ENCODE measurements around the gene HBA1.

The HBA1 gene

DNA sequence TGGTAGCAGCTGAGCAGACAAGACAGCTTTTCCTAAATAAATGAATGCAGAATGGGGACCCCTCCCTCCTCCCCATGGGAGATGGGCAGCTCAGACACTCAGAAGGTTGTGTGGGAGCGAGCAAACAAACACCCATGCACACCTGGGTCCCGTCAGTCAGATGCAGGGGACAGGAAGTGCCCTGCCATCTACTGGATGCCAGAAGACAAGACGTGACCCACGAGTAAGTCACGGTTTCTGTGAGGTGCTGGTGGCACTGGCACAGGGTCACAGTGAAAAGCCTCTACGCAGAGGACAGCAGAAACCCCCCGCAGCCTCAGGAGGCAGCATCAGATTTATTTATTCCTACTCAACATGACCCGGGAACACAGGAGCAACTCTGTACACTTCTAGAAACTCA is 12.2 kb downstream of the HBA1 start:
- TF ChIP-seq, protein P1, sequence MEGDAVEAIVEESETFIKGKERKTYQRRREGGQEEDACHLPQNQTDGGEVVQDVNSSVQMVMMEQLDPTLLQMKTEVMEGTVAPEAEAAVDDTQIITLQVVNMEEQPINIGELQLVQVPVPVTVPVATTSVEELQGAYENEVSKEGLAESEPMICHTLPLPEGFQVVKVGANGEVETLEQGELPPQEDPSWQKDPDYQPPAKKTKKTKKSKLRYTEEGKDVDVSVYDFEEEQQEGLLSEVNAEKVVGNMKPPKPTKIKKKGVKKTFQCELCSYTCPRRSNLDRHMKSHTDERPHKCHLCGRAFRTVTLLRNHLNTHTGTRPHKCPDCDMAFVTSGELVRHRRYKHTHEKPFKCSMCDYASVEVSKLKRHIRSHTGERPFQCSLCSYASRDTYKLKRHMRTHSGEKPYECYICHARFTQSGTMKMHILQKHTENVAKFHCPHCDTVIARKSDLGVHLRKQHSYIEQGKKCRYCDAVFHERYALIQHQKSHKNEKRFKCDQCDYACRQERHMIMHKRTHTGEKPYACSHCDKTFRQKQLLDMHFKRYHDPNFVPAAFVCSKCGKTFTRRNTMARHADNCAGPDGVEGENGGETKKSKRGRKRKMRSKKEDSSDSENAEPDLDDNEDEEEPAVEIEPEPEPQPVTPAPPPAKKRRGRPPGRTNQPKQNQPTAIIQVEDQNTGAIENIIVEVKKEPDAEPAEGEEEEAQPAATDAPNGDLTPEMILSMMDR (IDR thresholded peaks at IDR 0.05; ENCODE audit: low read depth, low read length), result peak; percentile 42
- Histone ChIP-seq H3K27me3 (no peaks in the 10 kb centered on the region), H3K4me3 (ENCODE audit: low read depth, low read length) (no peak overlapping the region), H3K9me3 (no peaks in the 10 kb centered on the region), H3K36me3 (peaks cover 64% of the 10 kb centered on the region), H3K4me1 (no peaks in the 10 kb centered on the region)
- DNase-seq, result no peak

DNA sequence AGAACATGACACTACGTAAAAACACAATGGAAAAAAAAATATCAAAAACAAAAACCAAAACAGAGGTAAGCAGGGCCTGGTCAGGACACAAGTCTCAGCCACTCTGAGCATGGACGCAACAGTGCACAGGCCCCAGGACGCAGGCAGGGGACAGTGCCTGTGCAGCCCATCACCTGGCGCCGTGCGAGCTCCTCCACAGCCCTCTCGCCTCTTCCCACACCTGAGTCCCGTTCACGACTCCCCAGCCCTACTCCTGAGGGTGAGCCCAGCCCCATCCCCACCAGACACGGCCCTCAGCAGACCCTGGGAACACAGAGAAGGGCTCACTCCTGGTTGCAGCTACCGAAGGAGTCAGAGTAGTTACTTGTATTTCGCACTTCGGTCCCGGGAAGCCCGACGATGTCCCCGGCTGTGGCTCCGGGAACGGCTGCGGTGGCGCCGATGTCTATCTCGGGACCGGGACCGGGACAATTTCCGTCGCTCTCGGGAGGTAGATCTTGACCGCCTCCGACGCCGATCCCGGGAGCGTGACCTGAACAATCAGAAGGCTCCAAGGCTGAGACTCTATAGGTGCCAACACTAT is 13.2 kb downstream of the HBA1 start:
- DNase-seq, result no peak
- TF ChIP-seq, protein P1 (IDR thresholded peaks at IDR 0.05; ENCODE audit: low read depth, low read length), result no peak
- Histone ChIP-seq H3K36me3 (peaks cover 73% of the 10 kb centered on the region), H3K4me3 (ENCODE audit: low read depth, low read length) (no peak overlapping the region), H3K27me3 (no peaks in the 10 kb centered on the region), H3K9me3 (no peaks in the 10 kb centered on the region), H3K4me1 (no peaks in the 10 kb centered on the region)

DNA sequence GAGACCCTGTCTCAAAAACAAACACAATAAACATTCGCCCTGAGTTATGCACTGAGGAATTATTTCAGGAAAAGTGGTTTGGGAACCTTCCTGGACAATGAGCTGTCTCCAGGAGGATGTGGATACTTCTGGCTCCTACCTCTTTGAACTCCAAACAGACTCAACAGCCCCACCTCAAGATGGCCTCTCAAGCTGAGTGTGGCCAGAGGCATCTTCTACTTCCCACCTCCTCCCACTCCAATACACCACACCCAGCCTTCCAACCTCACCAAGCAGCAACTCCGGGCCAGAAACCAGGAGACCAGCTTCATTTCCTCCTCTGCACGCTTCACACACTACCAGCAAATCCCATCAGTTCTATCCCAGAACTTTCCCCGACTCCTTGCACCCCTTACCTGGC is 15.4 kb downstream of the HBA1 start:
- peaks cover 90% of the 10 kb centered on the region for H3K36me3 ChIP-seq
- H3K9me3 ChIP-seq, result no peaks in the 10 kb centered on the region
- H3K4me1 ChIP-seq, result no peaks in the 10 kb centered on the region
- no peaks in the 10 kb centered on the region for H3K27me3 ChIP-seq
- TF ChIP-seq, protein P1 (IDR thresholded peaks at IDR 0.05; ENCODE audit: low read depth, low read length), result no peak
- no peak for DNase-seq
- H3K4me3 ChIP-seq (ENCODE audit: low read depth, low read length), result no peak overlapping the region

DNA sequence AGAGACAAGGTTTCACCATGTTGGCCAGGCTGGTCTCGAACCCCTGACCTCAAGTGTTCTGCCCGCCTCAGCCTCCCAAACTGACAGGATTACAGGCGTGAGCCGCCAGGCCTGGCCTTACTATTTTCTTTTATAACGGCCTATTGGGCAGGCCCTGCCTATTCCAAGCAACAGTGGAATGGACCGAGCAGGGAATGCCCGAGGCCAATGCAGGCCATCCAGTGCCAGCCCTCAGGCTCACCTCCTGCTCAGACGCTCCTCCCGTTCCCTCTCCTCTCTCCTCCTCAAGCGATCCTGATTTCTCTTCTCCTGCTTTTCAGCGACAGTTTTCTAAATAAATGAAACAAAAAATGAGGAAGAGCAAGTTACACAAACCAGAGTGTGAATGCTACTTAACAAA is 16.2 kb downstream of the HBA1 start:
- Histone ChIP-seq H3K9me3 (no peaks in the 10 kb centered on the region), H3K27me3 (no peaks in the 10 kb centered on the region), H3K4me1 (no peaks in the 10 kb centered on the region), H3K36me3 (peaks cover 91% of the 10 kb centered on the region), H3K4me3 (ENCODE audit: low read depth, low read length) (no peak overlapping the region)
- DNase-seq, result no peak
- TF ChIP-seq, protein P1 (IDR thresholded peaks at IDR 0.05; ENCODE audit: low read depth, low read length), result no peak

DNA sequence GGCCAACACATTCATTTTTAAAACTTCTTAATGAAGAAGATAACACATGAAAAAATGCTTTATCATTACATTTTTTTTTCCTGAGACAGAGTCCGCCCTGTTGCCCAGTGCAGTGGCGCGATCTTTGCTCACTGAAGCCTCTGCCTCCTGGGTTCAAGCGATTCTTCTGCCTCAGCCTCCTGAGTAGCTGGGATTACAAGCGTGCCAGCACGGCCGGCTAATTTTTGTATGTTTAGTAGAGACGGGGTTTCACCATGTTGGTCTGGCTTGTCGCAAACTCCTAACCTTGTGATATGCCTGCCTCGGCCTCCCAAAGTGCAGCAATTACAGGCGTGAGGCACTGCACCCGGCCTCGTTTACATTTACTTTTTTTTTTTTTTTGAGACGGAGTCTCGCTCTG is 17.0 kb downstream of the HBA1 start:
- no peaks in the 10 kb centered on the region for H3K9me3 ChIP-seq
- TF ChIP-seq, protein P1 (IDR thresholded peaks at IDR 0.05; ENCODE audit: low read depth, low read length), result no peak
- no peaks in the 10 kb centered on the region for H3K4me1 ChIP-seq
- H3K4me3 ChIP-seq (ENCODE audit: low read depth, low read length), result no peak overlapping the region
- H3K27me3 ChIP-seq, result no peaks in the 10 kb centered on the region
- peaks cover 91% of the 10 kb centered on the region for H3K36me3 ChIP-seq
- no peak for DNase-seq

DNA sequence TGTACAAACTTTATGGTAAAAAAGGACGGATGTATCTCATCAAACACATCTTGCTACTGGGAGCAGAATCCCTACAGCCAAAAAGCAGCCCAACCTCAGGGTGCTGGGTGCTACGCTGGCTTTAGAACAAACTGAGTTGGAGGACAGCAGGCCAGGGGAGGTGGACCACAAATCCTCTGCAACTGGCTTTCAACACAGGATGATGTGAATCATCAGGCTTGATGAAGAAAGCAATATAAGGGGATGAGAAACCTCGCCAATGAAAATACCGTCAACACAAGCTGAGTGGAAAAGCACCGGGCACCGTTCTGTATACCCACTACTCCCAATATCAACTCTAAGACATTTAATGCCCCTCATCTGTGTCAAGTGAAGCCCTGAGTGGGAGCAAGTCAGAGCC is 18.0 kb downstream of the HBA1 start:
- H3K4me3 ChIP-seq (ENCODE audit: low read depth, low read length), result no peak overlapping the region
- no peaks in the 10 kb centered on the region for H3K4me1 ChIP-seq
- H3K36me3 ChIP-seq, result peaks cover 91% of the 10 kb centered on the region
- H3K9me3 ChIP-seq, result no peaks in the 10 kb centered on the region
- no peaks in the 10 kb centered on the region for H3K27me3 ChIP-seq
- DNase-seq, result no peak
- TF ChIP-seq, protein P1 (IDR thresholded peaks at IDR 0.05; ENCODE audit: low read depth, low read length), result no peak
